K562 (cell line): ENCODE data around the gene SLC16A12. TPM values are rescaled to one million over a fixed set of nuclear protein-coding genes. Genes with fewer than 3 reads are reported as not detected.

ENCODE experiments used
- ATAC-seq: fragments of 200-7000 bp; cut with Tn5 transposase; 3 replicates; pipeline ENCODE4 v1.9.1; 2020; ENCODE audit warnings: moderate library complexity
- BruUV-seq: library from RNA; stranded (reverse); fragments of 400-500 nt; replicated peaks from 2 replicates; lab custom pipeline; 2021; lab: Mats Ljungman, UMichigan
- CTCF ChIA-PET: fragments of 300-600 bp; formaldehyde crosslinking; extraction: SDS; loops from one replicate; lab custom pipeline; 2021; ENCODE audit warnings: low intra/inter-chr PET ratio; lab: Yijun Ruan, JAX
- POLR2A ChIA-PET: fragments of 300-600, 350-650 bp; sonication (Branson Sonifier 250); formaldehyde crosslinking; extraction: SDS; loops from one replicate; lab custom pipeline; 2021; ENCODE audit warnings: antibody characterized with exemption, inconsistent platforms; lab: Yijun Ruan, JAX
- DNase-seq, 4 experiments: peaks; one replicate each; pipeline versions ENCODE4 v3.0.0 to v3.0.0-alpha.2; 2011 to 2018; ENCODE audit warnings: low spot score in 3 of 4, mixed read lengths in 3 of 4; ENCODE audit errors: extremely low read depth in 1 of 4
- FAIRE-seq: peaks from 2 replicates; lab custom pipeline; 2011; peaks lifted over from hg19 to GRCh38; lab: Jason Lieb, UNC
- H2AFZ ChIP-seq: 2 replicates; pipeline ENCODE4 v1.6.0; 2011; ENCODE audit warnings: low read depth, low read length, control low read depth, inconsistent platforms
- H3K27ac ChIP-seq: fragments of 200-600 bp; 3 replicates; pipeline ENCODE4 v1.8.0; 2011; ENCODE audit warnings: low read depth, mild to moderate bottlenecking, control low read depth, inconsistent platforms, low read length, moderate library complexity, mixed read lengths; ENCODE audit errors: extremely low read depth
- H3K27me3 ChIP-seq, 2 experiments: fragments of 300-600 bp in 1 of 2; 2 replicates in 1 of 2; 3 replicates in 1 of 2; pipeline versions ENCODE4 v1.6.0 to v1.8.0; 2011; ENCODE audit warnings: inconsistent platforms in 2 of 2, low read length in 2 of 2, mild to moderate bottlenecking in 1 of 2, mixed read lengths in 1 of 2, moderate library complexity in 1 of 2; ENCODE audit not compliant: control insufficient read depth in 2 of 2, insufficient read depth in 2 of 2
- H3K36me3 ChIP-seq: fragments of 300-600 bp; 3 replicates; pipeline ENCODE4 v1.8.0; 2011; ENCODE audit warnings: mild to moderate bottlenecking, low read length, inconsistent platforms; ENCODE audit not compliant: control insufficient read depth, insufficient read depth
- H3K4me1 ChIP-seq, 2 experiments: fragments of 200-600 bp in 1 of 2; replicated peaks in 1 of 2; 2 replicates in 1 of 2; 3 replicates in 1 of 2; pipeline versions ENCODE4 v1.5.1 to v1.8.0; 2011; ENCODE audit warnings: inconsistent platforms in 2 of 2, low read length in 2 of 2, mild to moderate bottlenecking in 1 of 2, mixed read lengths in 1 of 2, moderate library complexity in 1 of 2; ENCODE audit not compliant: control insufficient read depth in 2 of 2, insufficient read depth in 2 of 2
- H3K4me2 ChIP-seq: 2 replicates; pipeline ENCODE4 v1.6.1; 2011; ENCODE audit warnings: low read length, control low read depth, inconsistent platforms, mixed read lengths; ENCODE audit not compliant: insufficient read depth
- H3K4me3 ChIP-seq: fragments of 200-600 bp; sonication (generic), shearing (Covaris generic); 2 replicates; pipeline ENCODE4 v1.5.1; 2016; ENCODE audit warnings: control low read depth, inconsistent platforms
- H3K79me2 ChIP-seq: fragments of 200-600 bp; 3 replicates; pipeline ENCODE4 v1.8.0; 2011; ENCODE audit warnings: low read length, inconsistent platforms; ENCODE audit not compliant: control insufficient read depth, insufficient read depth
- H3K9ac ChIP-seq, 2 experiments: 2 replicates each; pipeline versions ENCODE4 v1.6.0 to v1.6.1; 2011; ENCODE audit warnings: low read depth in 2 of 2, low read length in 2 of 2, control low read depth in 1 of 2, inconsistent platforms in 1 of 2, mild to moderate bottlenecking in 1 of 2, mixed read lengths in 1 of 2; ENCODE audit not compliant: insufficient read depth in 1 of 2
- H3K9me1 ChIP-seq: one replicate; pipeline ENCODE4 v1.6.0; 2011; ENCODE audit warnings: inconsistent platforms, mild to moderate bottlenecking, low read length, moderate library complexity; ENCODE audit not compliant: control insufficient read depth, insufficient read depth
- H3K9me3 ChIP-seq: replicated peaks from 2 replicates; pipeline ENCODE4 v1.5.1; 2011; ENCODE audit warnings: low read depth, low read length, inconsistent platforms; ENCODE audit not compliant: control insufficient read depth, insufficient read depth
- H4K20me1 ChIP-seq: replicated peaks from 2 replicates; pipeline ENCODE4 v1.6.1; 2011; ENCODE audit warnings: low read length, inconsistent platforms, mixed read lengths; ENCODE audit not compliant: control insufficient read depth, insufficient read depth
- CREM ChIP-seq: IDR thresholded peaks from 2 replicates; pipeline ENCODE4 v1.6.1; 2014; ENCODE audit warnings: antibody characterized with exemption, low read depth
- MCM3 ChIP-seq: fragments of 450-650 bp; IDR thresholded peaks from 2 replicates; pipeline ENCODE4 v1.6.1; 2016
- MCM5 ChIP-seq: fragments of 450-650 bp; IDR thresholded peaks from 2 replicates; pipeline ENCODE4 v1.6.1; 2016; ENCODE audit warnings: low read depth
- NR2C2 ChIP-seq, 2 experiments: fragments of 200-800 bp in 1 of 2; sonication (Bioruptor generic) in 1 of 2; sonication (generic) in 1 of 2; formaldehyde crosslinking in 1 of 2; IDR thresholded peaks; 2 replicates each; pipeline versions ENCODE4 v1.6.1 to v1.8.0; 2016 to 2022; ENCODE audit warnings: mild to moderate bottlenecking in 1 of 2, missing compliant biosample characterization in 1 of 2, missing genetic modification characterization in 1 of 2, missing genetic modification reagents in 1 of 2
- ZNF224 ChIP-seq: sonication (generic); formaldehyde crosslinking; IDR thresholded peaks from 2 replicates; pipeline ENCODE4 v1.8.0; 2022; ENCODE audit warnings: mild to moderate bottlenecking, missing genetic modification reagents
- WGBS: fragments of 100-300 bp; shearing (Covaris generic); methylation state at CpG from one replicate; pipeline ENCODE4 v1.1.6; 2016; ENCODE audit warnings: low coverage, mixed read lengths; ENCODE audit not compliant: insufficient coverage; ENCODE audit errors: missing lambda C conversion rate; 5-methylcytosine and 5-hydroxymethylcytosine counted together
- in situ Hi-C: fragments of 300-500 bp; cut with MboI; formaldehyde crosslinking; loops from 4 replicates; pipeline ENCODE4 v1.15.0; 2018; ENCODE audit warnings: inconsistent platforms, mixed read lengths
- intact Hi-C: fragments of 100-400 bp; cut with micrococcal nuclease; formaldehyde crosslinking; loops from 2 replicates; pipeline ENCODE4 v1.14.2; 2022
- polyA plus RNA-seq, 8 experiments: library from polyadenylated mRNA; depleted of rRNA in 4 of 8; stranded (reverse) in 5 of 8; unstranded in 3 of 8; fragments of >200 nt; fragmentation: Nextera tagmentation in 2 of 8; fragmentation: Illumina TruSeq in 1 of 8; extraction: Ambion mirVana in 2 of 8; extraction: Trizol in 1 of 8; gene quantifications; 2 replicates each; pipeline versions ENCODE4 v1.2.1 to v1.2.3, GENCODE V29; 2011 to 2014; ENCODE audit warnings: inconsistent platforms in 1 of 8, missing spikeins in 1 of 8
- total RNA-seq, 7 experiments: library from RNA; depleted of rRNA in 6 of 7; stranded (reverse); fragments of >200 nt in 6 of 7; fragmentation: Illumina TruSeq in 2 of 7; extraction: Trizol in 2 of 7; gene quantifications; 2 replicates each; pipeline versions ENCODE4 v1.2.1 to v1.2.3, GENCODE V29; 2011 to 2021; ENCODE audit warnings: low replicate concordance in 1 of 7
- TF ChIP-seq, protein P1 (sequence below): fragments of 250-450 bp; sonication (Bioruptor Pico); IDR thresholded peaks from 2 replicates; pipeline ENCODE4 v1.8.0; 2022; ENCODE audit warnings: inconsistent platforms, mild to moderate bottlenecking, moderate library complexity, borderline replicate concordance
- TF ChIP-seq, protein P2 (sequence below): sonication (generic); formaldehyde crosslinking; IDR thresholded peaks from 2 replicates; pipeline ENCODE4 v1.5.0; 2020; ENCODE audit warnings: missing genetic modification reagents

Gene SLC16A12
- total and polyA plus RNA-seq, 9 of the 15 experiments (the other 6 are each of a cell fraction or from before 2014, with no cell fraction given), result not detected

DNA sequence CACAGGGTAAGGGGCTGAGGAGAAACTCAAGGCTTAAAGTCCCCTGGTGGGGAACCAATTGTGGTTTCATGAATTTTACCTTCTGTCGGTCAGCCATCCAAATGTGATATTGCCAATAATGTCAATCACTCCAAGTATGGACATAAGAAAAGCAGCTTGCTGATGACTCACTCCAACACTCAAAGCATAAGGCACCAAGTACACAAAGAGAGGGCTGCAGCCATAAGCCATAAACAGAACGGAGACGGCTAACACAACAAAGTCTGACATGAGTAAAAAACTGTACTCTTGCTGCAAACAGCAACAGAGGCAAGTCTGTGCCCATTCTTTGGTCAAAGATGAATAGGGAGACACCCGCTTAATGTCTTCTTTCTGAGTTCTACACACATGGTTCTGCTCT is 96.9 kb downstream of the SLC16A12 start:
- Histone ChIP-seq H3K27me3 (no peaks in the 10 kb centered on the region), H2AFZ (no peak overlapping the region), H3K4me3 (no peak overlapping the region), H3K9me3 (no peaks in the 10 kb centered on the region), H3K4me1 (no peaks in the 10 kb centered on the region), H3K27ac (no peak overlapping the region), H3K79me2 (no peaks in the 10 kb centered on the region), H3K9ac (no peak overlapping the region), H3K36me3 (no peaks in the 10 kb centered on the region), H4K20me1 (no peaks in the 10 kb centered on the region), H3K4me2 (no peak overlapping the region), H3K9me1 (no peaks in the 10 kb centered on the region)
- in situ Hi-C loops (loop anchor here (25.0 kb wide), 1 partner anchor 1424 kb away; the partner anchor contains the start of genes HTR7 and RPP30), intact Hi-C loops (no loop called here)
- 0% methylated on average over 4 of the region's 4 CpGs for WGBS
- no peak for FAIRE-seq
- no TSS peak for BruUV-seq
- TF ChIP-seq NR2C2 (CRISPR knock-in tag; IDR thresholded peaks at IDR 0.05) (no peak), NR2C2 (tag; IDR thresholded peaks at IDR 0.05) (no peak), MCM3 (no peak), MCM5 (no peak), ZNF224 (no peak), CREM (no peak)
- TF ChIP-seq, protein P1, sequence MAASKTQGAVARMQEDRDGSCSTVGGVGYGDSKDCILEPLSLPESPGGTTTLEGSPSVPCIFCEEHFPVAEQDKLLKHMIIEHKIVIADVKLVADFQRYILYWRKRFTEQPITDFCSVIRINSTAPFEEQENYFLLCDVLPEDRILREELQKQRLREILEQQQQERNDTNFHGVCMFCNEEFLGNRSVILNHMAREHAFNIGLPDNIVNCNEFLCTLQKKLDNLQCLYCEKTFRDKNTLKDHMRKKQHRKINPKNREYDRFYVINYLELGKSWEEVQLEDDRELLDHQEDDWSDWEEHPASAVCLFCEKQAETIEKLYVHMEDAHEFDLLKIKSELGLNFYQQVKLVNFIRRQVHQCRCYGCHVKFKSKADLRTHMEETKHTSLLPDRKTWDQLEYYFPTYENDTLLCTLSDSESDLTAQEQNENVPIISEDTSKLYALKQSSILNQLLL (CRISPR knock-in tag), result no peak
- TF ChIP-seq, protein P2, sequence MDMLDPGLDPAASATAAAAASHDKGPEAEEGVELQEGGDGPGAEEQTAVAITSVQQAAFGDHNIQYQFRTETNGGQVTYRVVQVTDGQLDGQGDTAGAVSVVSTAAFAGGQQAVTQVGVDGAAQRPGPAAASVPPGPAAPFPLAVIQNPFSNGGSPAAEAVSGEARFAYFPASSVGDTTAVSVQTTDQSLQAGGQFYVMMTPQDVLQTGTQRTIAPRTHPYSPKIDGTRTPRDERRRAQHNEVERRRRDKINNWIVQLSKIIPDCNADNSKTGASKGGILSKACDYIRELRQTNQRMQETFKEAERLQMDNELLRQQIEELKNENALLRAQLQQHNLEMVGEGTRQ (CRISPR knock-in tag), result no peak
- CTCF ChIA-PET, result no interaction called here
- POLR2A ChIA-PET, result no interaction called here
- DNase-seq, result no peak
- ATAC-seq, result no peak
